Body of pancreas (tissue), 4 donors: ENCODE data around the gene MELTF.
A peak's percentile ranks its signal among the peaks of the same experiment; 100 is the strongest.

ENCODE experiments used
- CTCF ChIP-seq, 7 experiments: fragments of 450-650 bp in 4 of 7; fragments of 200-600 bp in 3 of 7; sonication (generic) in 3 of 7; IDR thresholded peaks; one replicate each; pipeline ENCODE4 v1.5.1; 2016 to 2019; ENCODE audit warnings: antibody characterized with exemption in 7 of 7
- POLR2A ChIP-seq, 3 donors: fragments of 450-650 bp; IDR thresholded peaks; one replicate each; pipeline ENCODE4 v1.6.1; 2016; ENCODE audit warnings: antibody characterized with exemption in 3 of 3, mild to moderate bottlenecking in 2 of 3

DNA sequence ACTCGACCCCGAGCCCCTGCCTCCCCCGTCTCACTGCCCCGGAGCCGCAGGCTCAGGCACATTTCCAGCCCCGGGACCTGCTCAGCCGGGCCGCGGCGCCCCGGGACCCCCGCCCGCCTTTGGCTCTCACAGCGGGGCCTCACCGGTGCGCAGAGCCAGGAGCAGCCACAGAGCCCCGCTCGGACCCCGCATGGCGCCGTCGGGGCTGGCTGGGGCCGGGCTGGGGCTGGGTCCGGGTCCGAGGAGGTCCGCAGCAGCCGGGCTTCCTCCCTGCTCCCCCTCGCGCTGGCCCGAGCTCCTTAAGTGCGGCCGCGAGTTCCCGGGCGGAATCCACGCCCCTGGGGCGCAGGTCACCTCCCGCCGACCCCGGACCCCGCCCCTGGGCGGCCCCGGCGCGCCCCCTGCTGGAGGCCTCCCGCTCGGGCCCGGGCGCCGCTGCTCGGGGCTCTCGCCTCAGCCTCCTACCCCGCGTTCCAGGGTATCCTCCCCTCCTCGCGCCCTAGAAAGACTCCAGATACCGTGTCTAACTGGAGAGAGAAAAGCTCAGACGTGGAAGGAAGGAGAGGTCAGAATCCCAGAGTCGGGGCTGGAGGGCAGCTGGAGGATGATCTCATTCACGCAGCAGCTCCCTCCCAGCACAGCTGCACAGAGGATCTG, at the start of gene MELTF:
- TF ChIP-seq CTCF (IDR thresholded peaks at IDR 0.05) = peak; percentile 40 to 92 (median 78)
- TF ChIP-seq POLR2A (IDR thresholded peaks at IDR 0.05) = no peak
